GM23338 (cell line): ENCODE data around the gene FGF2. TPM values are rescaled to one million over a fixed set of nuclear protein-coding genes. Genes with fewer than 3 reads are reported as not detected.

Experiments used
- ATAC-seq: fragments of 200-7000 bp; cut with Tn5 transposase; 3 replicates; pipeline ENCODE4 v1.9.1; 2020
- DNase-seq: peaks from one replicate; pipeline ENCODE4 v3.0.0-alpha.2; 2015; ENCODE audit warnings: low spot score
- H2AFZ ChIP-seq: fragments of 200-600 bp; sonication (generic); 2 replicates; pipeline ENCODE4 v1.8.0; 2016; ENCODE audit warnings: antibody characterized with exemption, mild to moderate bottlenecking, moderate library complexity
- H3F3A ChIP-seq: fragments of 200-600 bp; sonication (generic); replicated peaks from 2 replicates; pipeline ENCODE4 v1.8.0; 2017; ENCODE audit warnings: antibody characterized with exemption, mixed run types, low read depth
- H3K27ac ChIP-seq: fragments of 200-600 bp; sonication (generic); 2 replicates; pipeline ENCODE4 v1.6.1; 2016; ENCODE audit warnings: low read depth
- H3K27me3 ChIP-seq: fragments of 200-600 bp; sonication (generic); 2 replicates; pipeline ENCODE4 v1.8.0; 2016; ENCODE audit warnings: mild to moderate bottlenecking, mixed run types, moderate library complexity; ENCODE audit not compliant: insufficient read depth
- H3K36me3 ChIP-seq: fragments of 200-600 bp; sonication (generic); 2 replicates; pipeline ENCODE4 v1.8.0; 2016; ENCODE audit warnings: mild to moderate bottlenecking; ENCODE audit not compliant: insufficient read depth
- H3K4me1 ChIP-seq: fragments of 200-600 bp; sonication (generic); 2 replicates; pipeline ENCODE4 v1.8.0; 2016; ENCODE audit warnings: mild to moderate bottlenecking, moderate library complexity; ENCODE audit not compliant: insufficient read depth
- H3K4me2 ChIP-seq: fragments of 200-600 bp; sonication (generic); 2 replicates; pipeline ENCODE4 v1.7.1; 2017; ENCODE audit warnings: mixed run types
- H3K4me3 ChIP-seq: fragments of 200-600 bp; sonication (generic); 2 replicates; pipeline ENCODE4 v1.6.1; 2016; ENCODE audit warnings: mixed run types
- H3K79me2 ChIP-seq: fragments of 200-600 bp; sonication (generic); replicated peaks from 2 replicates; pipeline ENCODE4 v1.8.0; 2017; ENCODE audit warnings: mild to moderate bottlenecking; ENCODE audit not compliant: insufficient read depth
- H3K9me2 ChIP-seq: fragments of 200-600 bp; sonication (generic); 2 replicates; pipeline ENCODE4 v1.8.0; 2017; ENCODE audit not compliant: insufficient read depth
- H4K20me1 ChIP-seq: fragments of 200-600 bp; sonication (generic); replicated peaks from 2 replicates; pipeline ENCODE4 v1.8.0; 2017; ENCODE audit warnings: mild to moderate bottlenecking; ENCODE audit not compliant: insufficient read depth
- H3K27ac Mint-ChIP-seq: 2 replicates; pipeline ENCODE4 v1.8.0; 2020; ENCODE audit warnings: inconsistent platforms, mild to moderate bottlenecking, moderate library complexity, mixed read lengths
- H3K27me3 Mint-ChIP-seq: 3 replicates; pipeline ENCODE4 v1.8.0; 2022; ENCODE audit warnings: low read depth, mild to moderate bottlenecking, moderate library complexity, mixed read lengths, inconsistent platforms; ENCODE audit not compliant: insufficient read depth, poor library complexity
- H3K36me3 Mint-ChIP-seq: 3 replicates; pipeline ENCODE4 v1.8.0; 2021; ENCODE audit warnings: low read depth, mild to moderate bottlenecking, inconsistent platforms, moderate library complexity, mixed read lengths
- H3K4me1 Mint-ChIP-seq: 3 replicates; pipeline ENCODE4 v1.8.0; 2020; ENCODE audit warnings: mild to moderate bottlenecking, inconsistent platforms, mixed read lengths
- H3K4me3 Mint-ChIP-seq: 3 replicates; pipeline ENCODE4 v1.8.0; 2021; ENCODE audit warnings: moderate library complexity, mild to moderate bottlenecking, inconsistent platforms, mixed read lengths
- H3K9me3 Mint-ChIP-seq: 3 replicates; pipeline ENCODE4 v1.8.0; 2020; ENCODE audit warnings: moderate library complexity, mild to moderate bottlenecking, inconsistent platforms, mixed read lengths
- CREB1 ChIP-seq: fragments of 250-450 bp; sonication (Bioruptor Pico); IDR thresholded peaks from 2 replicates; pipeline ENCODE4 v1.5.0; 2020; ENCODE audit warnings: low read depth, mild to moderate bottlenecking, moderate library complexity
- EZH2 ChIP-seq: fragments of 200-600 bp; sonication (generic); IDR thresholded peaks from one replicate; pipeline ENCODE4 v1.8.0; 2017; ENCODE audit warnings: antibody characterized with exemption, mild to moderate bottlenecking, low read depth; ENCODE audit not compliant: unreplicated experiment
- EZH2phosphoT487 ChIP-seq: fragments of 200-600 bp; sonication (generic); IDR thresholded peaks from one replicate; pipeline ENCODE4 v1.8.1; 2018; ENCODE audit warnings: antibody characterized with exemption; ENCODE audit not compliant: unreplicated experiment
- POLR2AphosphoS5 ChIP-seq: IDR thresholded peaks from 2 replicates; pipeline ENCODE4 v1.6.1; 2016; ENCODE audit warnings: antibody characterized with exemption, low read depth
- REST ChIP-seq: IDR thresholded peaks from one replicate; pipeline ENCODE4 v1.6.1; 2018; ENCODE audit warnings: antibody characterized with exemption; ENCODE audit not compliant: unreplicated experiment
- ZNF114 ChIP-seq: fragments of 250-450 bp; sonication (Bioruptor Pico); IDR thresholded peaks from 2 replicates; pipeline ENCODE4 v1.5.0; 2020; ENCODE audit warnings: mild to moderate bottlenecking, moderate library complexity
- polyA plus RNA-seq: library from polyadenylated mRNA; unstranded; fragments of >200 nt; fragmentation: Nextera tagmentation; extraction: Ambion mirVana; gene quantifications from 2 replicates; pipeline ENCODE4 v1.2.1, GENCODE V29; 2016
- total RNA-seq: library from RNA; depleted of rRNA; stranded (reverse); fragments of >200 nt; shearing (Covaris generic); gene quantifications from 2 replicates; pipeline ENCODE4 v1.2.3, GENCODE V29; 2014
- TF ChIP-seq, protein P1 (sequence below), 2 experiments: fragments of 200-600 bp in 1 of 2; sonication (generic) in 1 of 2; conservative IDR thresholded peaks; 2 replicates each; pipeline versions ENCODE4 v1.5.1 to v1.6.1; 2016 to 2017; ENCODE audit warnings: antibody characterized with exemption in 2 of 2, low read depth in 2 of 2, mild to moderate bottlenecking in 2 of 2, moderate library complexity in 1 of 2
- TF ChIP-seq, protein P2 (sequence below): IDR thresholded peaks from 2 replicates; pipeline ENCODE4 v1.6.1; 2016; ENCODE audit warnings: antibody characterized with exemption

Gene FGF2
- total and polyA plus RNA-seq, 2 experiments from 2014 or later: 28.3 to 84.4 TPM

DNA sequence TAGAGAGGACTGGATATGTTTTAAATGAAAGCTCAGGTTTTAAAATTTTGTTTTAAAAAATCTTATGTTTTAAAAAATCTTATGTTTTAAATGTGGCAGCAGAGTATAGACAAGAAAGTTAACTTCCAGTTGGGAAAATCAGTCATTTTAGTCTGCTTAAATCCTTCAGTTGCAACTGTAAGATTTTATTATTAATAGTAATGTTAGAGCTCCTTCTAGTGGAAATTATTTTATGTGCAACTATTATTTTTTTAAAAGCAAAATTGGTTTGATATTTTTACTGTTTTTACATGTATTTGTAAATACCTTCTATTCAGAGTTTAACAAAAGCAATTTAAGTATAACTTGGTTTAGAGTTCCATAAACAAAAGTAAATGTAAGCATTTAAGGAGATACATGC lies 104.2 kb downstream of the FGF2 start:
- Mint-ChIP-seq H3K27me3 (no peaks in the 10 kb centered on the region), H3K9me3 (no peaks in the 10 kb centered on the region), H3K27ac (no peak overlapping the region), H3K4me3 (no peak overlapping the region), H3K36me3 (peaks cover 37% of the 10 kb centered on the region), H3K4me1 (no peaks in the 10 kb centered on the region)
- H3K27ac ChIP-seq: no peak overlapping the region
- ATAC-seq (no peak), DNase-seq (peak; percentile 39)
- H3F3A ChIP-seq: no peaks in the 10 kb centered on the region
- no peak overlapping the region for H3K4me3 ChIP-seq
- no peaks in the 10 kb centered on the region; the same call in 1 of the 2 replicates for H3K4me1 ChIP-seq
- H3K27me3 ChIP-seq: no peaks in the 10 kb centered on the region
- no peak overlapping the region for H3K4me2 ChIP-seq
- no peak overlapping the region for H2AFZ ChIP-seq
- H3K36me3 ChIP-seq: peaks cover 29% of the 10 kb centered on the region
- H3K79me2 ChIP-seq: peaks cover 18% of the 10 kb centered on the region
- H4K20me1 ChIP-seq: no peaks in the 10 kb centered on the region
- no peak for TF ChIP-seq POLR2AphosphoS5
- TF ChIP-seq, protein P1, sequence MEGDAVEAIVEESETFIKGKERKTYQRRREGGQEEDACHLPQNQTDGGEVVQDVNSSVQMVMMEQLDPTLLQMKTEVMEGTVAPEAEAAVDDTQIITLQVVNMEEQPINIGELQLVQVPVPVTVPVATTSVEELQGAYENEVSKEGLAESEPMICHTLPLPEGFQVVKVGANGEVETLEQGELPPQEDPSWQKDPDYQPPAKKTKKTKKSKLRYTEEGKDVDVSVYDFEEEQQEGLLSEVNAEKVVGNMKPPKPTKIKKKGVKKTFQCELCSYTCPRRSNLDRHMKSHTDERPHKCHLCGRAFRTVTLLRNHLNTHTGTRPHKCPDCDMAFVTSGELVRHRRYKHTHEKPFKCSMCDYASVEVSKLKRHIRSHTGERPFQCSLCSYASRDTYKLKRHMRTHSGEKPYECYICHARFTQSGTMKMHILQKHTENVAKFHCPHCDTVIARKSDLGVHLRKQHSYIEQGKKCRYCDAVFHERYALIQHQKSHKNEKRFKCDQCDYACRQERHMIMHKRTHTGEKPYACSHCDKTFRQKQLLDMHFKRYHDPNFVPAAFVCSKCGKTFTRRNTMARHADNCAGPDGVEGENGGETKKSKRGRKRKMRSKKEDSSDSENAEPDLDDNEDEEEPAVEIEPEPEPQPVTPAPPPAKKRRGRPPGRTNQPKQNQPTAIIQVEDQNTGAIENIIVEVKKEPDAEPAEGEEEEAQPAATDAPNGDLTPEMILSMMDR (conservative IDR thresholded peaks at IDR 0.05; ENCODE audit: low read depth in 2 of 2): peak in 1 of 2 experiments; percentile 66; a peak in 3 of 4 replicates
- no peaks in the 10 kb centered on the region for H3K9me2 ChIP-seq

GRCh38 chr4:122932763-122933162 lies 106.1 kb downstream of the FGF2 start:
- no peaks in the 10 kb centered on the region for H3F3A ChIP-seq
- Mint-ChIP-seq H3K27me3 (no peaks in the 10 kb centered on the region), H3K9me3 (no peaks in the 10 kb centered on the region), H3K4me1 (no peaks in the 10 kb centered on the region), H3K4me3 (no peak overlapping the region), H3K27ac (no peak overlapping the region), H3K36me3 (peaks cover 53% of the 10 kb centered on the region)
- peaks cover under 1% of the 10 kb centered on the region; the same call in 1 of the 2 replicates for H3K79me2 ChIP-seq
- no peaks in the 10 kb centered on the region; the same call in none of the 2 replicates for H4K20me1 ChIP-seq
- H3K27me3 ChIP-seq: no peaks in the 10 kb centered on the region
- no peaks in the 10 kb centered on the region for H3K9me2 ChIP-seq
- peaks cover 45% of the 10 kb centered on the region for H3K36me3 ChIP-seq
- H3K4me3 ChIP-seq: no peak overlapping the region
- no peak overlapping the region for H3K27ac ChIP-seq
- H3K4me1 ChIP-seq: no peaks in the 10 kb centered on the region
- ATAC-seq: no peak
- DNase-seq: no peak
- H2AFZ ChIP-seq: no peak overlapping the region
- H3K4me2 ChIP-seq: no peak overlapping the region
- TF ChIP-seq REST: no peak
- TF ChIP-seq, protein P1 (conservative IDR thresholded peaks at IDR 0.05; ENCODE audit: low read depth in 2 of 2): no peak
- no peak for TF ChIP-seq CREB1 (CRISPR knock-in tag)
- TF ChIP-seq EZH2phosphoT487: no peak
- no peak for TF ChIP-seq EZH2
- TF ChIP-seq, protein P2, sequence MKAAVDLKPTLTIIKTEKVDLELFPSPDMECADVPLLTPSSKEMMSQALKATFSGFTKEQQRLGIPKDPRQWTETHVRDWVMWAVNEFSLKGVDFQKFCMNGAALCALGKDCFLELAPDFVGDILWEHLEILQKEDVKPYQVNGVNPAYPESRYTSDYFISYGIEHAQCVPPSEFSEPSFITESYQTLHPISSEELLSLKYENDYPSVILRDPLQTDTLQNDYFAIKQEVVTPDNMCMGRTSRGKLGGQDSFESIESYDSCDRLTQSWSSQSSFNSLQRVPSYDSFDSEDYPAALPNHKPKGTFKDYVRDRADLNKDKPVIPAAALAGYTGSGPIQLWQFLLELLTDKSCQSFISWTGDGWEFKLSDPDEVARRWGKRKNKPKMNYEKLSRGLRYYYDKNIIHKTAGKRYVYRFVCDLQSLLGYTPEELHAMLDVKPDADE: no peak
- TF ChIP-seq ZNF114: no peak
